Astrocyte of the hippocampus (primary cell): Measurements from ENCODE around the gene CFAP97.

Source experiments
- DNase-seq: peaks from one replicate; pipeline ENCODE4 v3.0.0; 2011; ENCODE audit warnings: low read depth, low spot score

CFAP97 gene

DNA sequence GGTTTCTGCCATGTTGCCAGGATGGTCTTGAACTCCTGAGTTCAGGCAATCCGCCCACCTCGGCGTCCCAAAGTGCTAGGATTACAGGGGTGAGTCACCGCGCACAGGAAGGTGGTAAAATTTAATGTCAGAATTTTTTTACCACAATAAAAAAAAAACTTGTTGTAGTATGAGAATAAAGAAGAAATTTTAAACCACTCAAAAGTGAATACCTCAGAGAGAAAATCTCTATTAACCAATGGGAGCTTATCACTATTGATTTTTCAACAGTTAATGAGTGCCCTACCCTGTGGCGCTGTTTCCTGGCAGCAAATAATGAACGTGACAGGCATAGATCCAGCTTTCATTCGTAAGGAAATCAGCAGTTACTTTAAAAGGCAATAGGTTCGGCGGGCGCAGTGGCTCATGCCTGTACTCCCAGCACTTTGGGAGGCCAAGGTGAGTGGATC, 93.4 kb downstream of the CFAP97 start:
- no peak for DNase-seq

DNA sequence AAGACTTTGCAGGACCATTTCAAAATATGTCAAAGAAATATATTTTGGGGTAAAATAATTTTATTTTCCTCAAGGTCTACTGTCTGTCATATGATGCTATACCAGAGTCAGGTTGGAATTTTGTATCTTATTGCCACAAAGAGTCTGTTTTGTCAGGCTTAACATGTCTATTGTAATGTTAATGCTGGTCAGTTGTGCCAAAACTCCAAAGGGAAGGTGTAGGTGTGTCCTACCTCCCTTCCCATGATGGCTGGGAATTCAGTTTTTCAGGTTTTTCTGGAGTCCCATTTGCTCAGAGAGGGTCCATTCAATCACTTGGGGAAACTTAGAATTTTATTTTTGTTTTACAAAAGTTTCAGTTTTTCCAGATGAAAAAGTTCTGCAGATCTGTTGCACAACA, 94.1 kb downstream of the CFAP97 start:
- no peak for DNase-seq
